ENCODE data around the gene CCDC187. TPM values are rescaled to one million over a fixed set of nuclear protein-coding genes. Genes with fewer than 3 reads are reported as not detected.

The CCDC187 gene
- total and polyA plus RNA-seq, 3 donors from 2014 or later = 13.8 to 61.5 (median 33.4) TPM

DNA sequence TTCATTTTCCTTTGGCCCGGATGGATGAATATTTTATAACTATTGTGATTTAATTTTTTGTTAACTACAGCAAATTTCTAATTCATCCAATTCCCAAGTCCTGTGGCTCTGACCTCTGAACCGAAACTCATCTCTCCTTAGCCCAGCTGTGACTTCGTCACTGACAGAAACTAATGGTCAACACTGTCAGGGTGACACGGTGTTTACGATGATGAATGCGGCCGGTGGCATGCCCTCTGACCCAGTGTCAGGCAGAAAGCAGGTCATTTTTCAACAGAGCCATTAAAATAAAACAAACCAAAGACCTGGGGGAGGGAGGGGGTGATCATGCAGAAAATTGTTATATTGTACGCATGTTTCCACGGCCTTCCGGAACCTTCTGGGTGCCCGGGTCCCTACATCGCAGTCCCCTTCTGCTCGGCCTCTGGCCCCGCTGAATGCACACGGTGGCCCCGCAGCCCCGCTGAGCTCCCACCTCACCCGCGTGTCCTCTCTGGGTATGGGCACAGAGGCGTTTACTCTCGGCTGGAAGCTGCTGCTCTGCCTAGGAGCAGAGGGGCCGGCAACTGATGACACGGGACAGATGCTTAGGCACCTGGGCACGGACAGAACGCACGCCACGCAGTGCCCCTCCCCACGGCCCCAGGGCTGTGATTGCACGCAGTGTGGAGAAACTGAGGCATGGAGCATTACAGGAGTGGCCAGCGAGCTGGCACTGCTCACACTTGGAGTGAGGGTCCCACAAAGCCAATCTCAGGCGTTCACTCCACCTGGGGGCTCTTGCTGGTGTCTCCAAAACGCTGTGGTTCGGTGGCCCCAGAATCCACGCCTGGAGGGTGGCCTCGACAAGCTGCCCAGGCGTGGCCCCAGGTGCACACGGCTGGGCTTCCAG, 8.1 kb downstream of the CCDC187 start:
- Histone ChIP-seq H3K4me3 (no peak overlapping the region), H3K9me3 (no peaks in the 10 kb centered on the region), H3K27me3 (no peaks in the 10 kb centered on the region), H3K4me1 (no peaks in the 10 kb centered on the region), H3K36me3 (ENCODE audit: low read depth, missing control alignments) (no peaks in the 10 kb centered on the region), H3K27ac (no peak overlapping the region)
- 71 to 76% methylated on average over 14 to 36 of the region's 37 CpGs for WGBS, 2 donors
- DNase-seq = no peak
- intact Hi-C loops (cut with DNase I; ENCODE audit: low total_unique reads) = no loop called here
- no peak for TF ChIP-seq POLR2A (IDR thresholded peaks at IDR 0.05)
- TF ChIP-seq, protein P1, sequence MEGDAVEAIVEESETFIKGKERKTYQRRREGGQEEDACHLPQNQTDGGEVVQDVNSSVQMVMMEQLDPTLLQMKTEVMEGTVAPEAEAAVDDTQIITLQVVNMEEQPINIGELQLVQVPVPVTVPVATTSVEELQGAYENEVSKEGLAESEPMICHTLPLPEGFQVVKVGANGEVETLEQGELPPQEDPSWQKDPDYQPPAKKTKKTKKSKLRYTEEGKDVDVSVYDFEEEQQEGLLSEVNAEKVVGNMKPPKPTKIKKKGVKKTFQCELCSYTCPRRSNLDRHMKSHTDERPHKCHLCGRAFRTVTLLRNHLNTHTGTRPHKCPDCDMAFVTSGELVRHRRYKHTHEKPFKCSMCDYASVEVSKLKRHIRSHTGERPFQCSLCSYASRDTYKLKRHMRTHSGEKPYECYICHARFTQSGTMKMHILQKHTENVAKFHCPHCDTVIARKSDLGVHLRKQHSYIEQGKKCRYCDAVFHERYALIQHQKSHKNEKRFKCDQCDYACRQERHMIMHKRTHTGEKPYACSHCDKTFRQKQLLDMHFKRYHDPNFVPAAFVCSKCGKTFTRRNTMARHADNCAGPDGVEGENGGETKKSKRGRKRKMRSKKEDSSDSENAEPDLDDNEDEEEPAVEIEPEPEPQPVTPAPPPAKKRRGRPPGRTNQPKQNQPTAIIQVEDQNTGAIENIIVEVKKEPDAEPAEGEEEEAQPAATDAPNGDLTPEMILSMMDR (IDR thresholded peaks at IDR 0.05) = no peak

DNA sequence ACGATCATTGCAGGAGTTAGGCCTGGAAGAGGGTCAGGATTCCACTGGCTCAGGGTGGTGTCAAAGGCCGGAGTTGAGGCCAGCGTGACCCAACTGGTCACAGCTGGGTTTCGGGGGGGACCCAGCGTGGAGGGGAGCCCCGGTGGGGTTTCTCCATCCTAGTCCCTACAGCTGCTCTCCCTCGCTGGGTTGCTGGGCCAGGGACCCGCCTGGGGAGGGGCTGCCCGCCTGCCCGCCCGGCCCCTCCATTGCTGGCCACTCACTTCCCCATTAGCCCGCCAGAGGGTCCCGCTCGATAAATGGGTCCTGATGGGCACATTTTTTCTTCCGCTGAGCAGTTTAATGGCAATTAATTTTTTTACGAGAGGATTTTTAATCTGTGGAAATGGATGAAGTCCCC, 8.8 kb downstream of the CCDC187 start:
- H3K9me3 ChIP-seq = no peaks in the 10 kb centered on the region
- H3K4me3 ChIP-seq = no peak overlapping the region
- no peak for TF ChIP-seq POLR2A (IDR thresholded peaks at IDR 0.05)
- TF ChIP-seq, protein P1 (IDR thresholded peaks at IDR 0.05) = no peak
- no peaks in the 10 kb centered on the region for H3K27me3 ChIP-seq
- no peak overlapping the region for H3K27ac ChIP-seq
- intact Hi-C loops (cut with DNase I; ENCODE audit: low total_unique reads) = no loop called here
- no peak for DNase-seq
- WGBS, 2 donors = 91% methylated on average over 15 to 16 of the region's 16 CpGs
- no peaks in the 10 kb centered on the region for H3K4me1 ChIP-seq
- H3K36me3 ChIP-seq (ENCODE audit: low read depth, missing control alignments) = no peaks in the 10 kb centered on the region

DNA sequence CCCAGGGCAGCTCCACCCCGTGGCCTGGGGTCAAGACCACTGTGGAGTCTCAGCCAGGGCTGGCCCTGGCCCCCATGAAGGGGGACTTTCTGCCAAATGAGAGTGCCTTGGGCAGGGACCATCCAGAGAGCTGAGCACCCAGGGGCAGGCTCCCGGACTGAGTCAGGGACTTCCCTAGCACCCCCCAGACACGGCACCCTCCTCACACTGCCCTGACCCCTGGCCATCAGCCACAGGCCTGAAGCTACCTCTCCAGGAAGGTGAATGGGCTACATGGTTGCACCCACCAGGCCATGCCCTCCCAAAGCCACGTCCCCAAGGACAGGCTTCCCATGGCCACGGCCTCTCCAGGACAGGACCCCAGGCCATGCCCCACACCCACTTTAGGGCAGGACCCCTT, 9.5 kb downstream of the CCDC187 start:
- intact Hi-C loops (cut with DNase I; ENCODE audit: low total_unique reads) = no loop called here
- Histone ChIP-seq H3K36me3 (ENCODE audit: low read depth, missing control alignments) (no peaks in the 10 kb centered on the region), H3K9me3 (no peaks in the 10 kb centered on the region), H3K27me3 (no peaks in the 10 kb centered on the region), H3K4me3 (no peak overlapping the region), H3K4me1 (no peaks in the 10 kb centered on the region), H3K27ac (no peak overlapping the region)
- 81 to 83% methylated on average over 3 to 5 of the region's 5 CpGs for WGBS, 2 donors
- TF ChIP-seq, protein P1 (IDR thresholded peaks at IDR 0.05) = no peak
- TF ChIP-seq POLR2A (IDR thresholded peaks at IDR 0.05) = no peak
- no peak for DNase-seq

DNA sequence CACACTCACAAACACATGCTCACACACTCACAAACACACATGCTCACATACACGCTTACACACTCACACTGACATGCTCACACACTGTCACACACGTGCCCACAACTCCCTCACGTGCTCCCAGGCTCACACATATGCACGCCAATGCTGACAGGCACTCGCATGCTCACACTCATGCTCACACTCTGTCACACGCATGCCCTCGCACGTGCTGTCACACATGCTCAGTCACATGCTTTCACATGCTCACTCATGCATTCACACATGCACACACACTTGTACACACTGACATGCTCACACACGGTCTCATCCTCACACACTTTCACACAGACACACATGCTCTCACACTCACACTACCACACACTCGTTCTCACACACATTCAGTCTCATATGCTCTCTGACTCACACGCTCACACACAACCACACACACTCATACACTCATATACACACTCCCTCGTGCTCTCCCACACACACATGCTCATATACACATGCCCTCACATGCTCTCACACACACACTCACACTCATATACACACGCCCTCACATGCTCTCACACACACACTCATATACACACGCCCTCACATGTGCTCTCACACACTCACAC, 10.3 kb downstream of the CCDC187 start:
- no peak for TF ChIP-seq POLR2A (IDR thresholded peaks at IDR 0.05)
- TF ChIP-seq, protein P1 (IDR thresholded peaks at IDR 0.05) = no peak
- no peaks in the 10 kb centered on the region for H3K4me1 ChIP-seq
- H3K9me3 ChIP-seq = no peaks in the 10 kb centered on the region
- H3K27ac ChIP-seq = no peak overlapping the region
- intact Hi-C loops (cut with DNase I; ENCODE audit: low total_unique reads) = no loop called here
- H3K36me3 ChIP-seq (ENCODE audit: low read depth, missing control alignments) = no peaks in the 10 kb centered on the region
- DNase-seq = no peak
- H3K4me3 ChIP-seq = no peak overlapping the region
- H3K27me3 ChIP-seq = no peaks in the 10 kb centered on the region
- 73 to 74% methylated on average over 14 of the region's 14 CpGs for WGBS, 2 donors
